GM12878 (cell line): ENCODE data around the gene AP3B1. TPM values are rescaled to one million over a fixed set of nuclear protein-coding genes. Genes with fewer than 3 reads are reported as not detected.
A peak's percentile ranks its signal among the peaks of the same experiment; 100 is the strongest.

Experiments used
- ATAC-seq: fragments of 200-7000 bp; cut with Tn5 transposase; 3 replicates; pipeline ENCODE4 v1.9.1; 2020; ENCODE audit warnings: mild to moderate bottlenecking, moderate library complexity
- BruUV-seq: library from RNA; stranded (reverse); fragments of 400-500 nt; replicated peaks from 2 replicates; lab custom pipeline; 2021; lab: Mats Ljungman, UMichigan
- CTCF ChIA-PET: fragments of 300-600 bp; sonication (Branson Sonifier 250); formaldehyde crosslinking; extraction: SDS; loops from one replicate; lab custom pipeline; 2021; ENCODE audit warnings: inconsistent platforms; lab: Yijun Ruan, JAX
- POLR2A ChIA-PET: fragments of 350-600 bp; formaldehyde crosslinking; extraction: SDS; loops from one replicate; lab custom pipeline; 2021; ENCODE audit warnings: inconsistent platforms; lab: Charles Lee
- RAD21 ChIA-PET: fragments of 300-600 bp; sonication (Branson Sonifier 250); formaldehyde crosslinking; loops from one replicate; lab custom pipeline; 2023; ENCODE audit warnings: antibody characterized with exemption; ENCODE audit not compliant: unreplicated experiment; lab: Charles Lee
- SMC1A ChIA-PET: fragments of 300-600 bp; sonication (Branson Sonifier 250); formaldehyde crosslinking; loops from one replicate; lab custom pipeline; 2023; ENCODE audit not compliant: unreplicated experiment, uncharacterized antibody; lab: Charles Lee
- DNase-seq: peaks from one replicate; pipeline ENCODE4 v3.0.0-alpha.2; 2011; ENCODE audit warnings: low read depth, low spot score
- FAIRE-seq: peaks from 3 replicates; lab custom pipeline; 2011; peaks lifted over from hg19 to GRCh38; lab: Jason Lieb, UNC
- H2AFZ ChIP-seq: 2 replicates; pipeline ENCODE4 v1.6.0; 2011; ENCODE audit warnings: low read depth, low read length, control low read depth; ENCODE audit not compliant: control insufficient read depth
- H3K27ac ChIP-seq: 2 replicates; pipeline ENCODE4 v1.5.1; 2011; ENCODE audit warnings: control low read depth; ENCODE audit not compliant: control insufficient read depth, insufficient read depth
- H3K27me3 ChIP-seq, 2 experiments: replicated peaks in 1 of 2; 2 replicates each; pipeline versions ENCODE4 v1.6.0 to v1.6.1; 2011; ENCODE audit warnings: low read length in 1 of 2; ENCODE audit not compliant: control insufficient read depth in 2 of 2, insufficient read depth in 2 of 2
- H3K36me3 ChIP-seq, 2 experiments: 2 replicates each; pipeline ENCODE4 v1.5.1; 2011; ENCODE audit warnings: low read length in 1 of 2; ENCODE audit not compliant: control insufficient read depth in 2 of 2, insufficient read depth in 2 of 2
- H3K4me1 ChIP-seq: 2 replicates; pipeline ENCODE4 v1.6.1; 2011; ENCODE audit warnings: mild to moderate bottlenecking, low read length, moderate library complexity, mixed read lengths; ENCODE audit not compliant: control insufficient read depth, insufficient read depth
- H3K4me2 ChIP-seq: 2 replicates; pipeline ENCODE4 v1.6.0; 2011; ENCODE audit warnings: control low read depth; ENCODE audit not compliant: control insufficient read depth, insufficient read depth
- H3K4me3 ChIP-seq: fragments of 200-600 bp; sonication (generic); 2 replicates; pipeline ENCODE4 v1.5.1; 2016
- H3K79me2 ChIP-seq: 2 replicates; pipeline ENCODE4 v1.6.0; 2011; ENCODE audit warnings: low read length; ENCODE audit not compliant: control insufficient read depth, insufficient read depth
- H3K9ac ChIP-seq: 2 replicates; pipeline ENCODE4 v1.8.0; 2011; ENCODE audit warnings: low read length, control low read depth, mixed read lengths; ENCODE audit not compliant: control insufficient read depth, insufficient read depth
- H3K9me3 ChIP-seq: replicated peaks from 3 replicates; pipeline ENCODE4 v1.5.1; 2011; ENCODE audit warnings: mild to moderate bottlenecking, low read length; ENCODE audit not compliant: control insufficient read depth, insufficient read depth
- H4K20me1 ChIP-seq: 2 replicates; pipeline ENCODE4 v1.6.0; 2011; ENCODE audit not compliant: control insufficient read depth, insufficient read depth
- CEBPZ ChIP-seq: fragments of 150-350 bp; IDR thresholded peaks from 2 replicates; pipeline ENCODE4 v1.6.1; 2016; ENCODE audit warnings: low read depth, low read length
- EED ChIP-seq: sonication (generic); IDR thresholded peaks from 2 replicates; pipeline ENCODE4 v1.6.1; 2016; ENCODE audit warnings: antibody characterized with exemption, low read depth
- ELK1 ChIP-seq: IDR thresholded peaks from 2 replicates; pipeline ENCODE4 v1.6.1; 2012; ENCODE audit warnings: low read depth, low read length, improper control_type of control experiment
- IKZF1 ChIP-seq: fragments of 450-650 bp; conservative IDR thresholded peaks from 2 replicates; pipeline ENCODE4 v1.6.1; 2017; ENCODE audit warnings: antibody characterized with exemption, mild to moderate bottlenecking
- IRF5 ChIP-seq: fragments of 450-650 bp; IDR thresholded peaks from 2 replicates; pipeline ENCODE4 v1.6.1; 2017; ENCODE audit warnings: borderline replicate concordance
- JUND ChIP-seq: IDR thresholded peaks from 2 replicates; pipeline ENCODE4 v1.6.1; 2012; ENCODE audit warnings: low read depth, mild to moderate bottlenecking, low read length, improper control_type of control experiment, moderate library complexity
- MXI1 ChIP-seq: fragments of 150-350 bp; IDR thresholded peaks from 2 replicates; pipeline ENCODE4 v1.6.1; 2011; ENCODE audit warnings: low read depth, mild to moderate bottlenecking, inconsistent platforms, low read length, improper control_type of control experiment
- SKIL ChIP-seq: fragments of 450-650 bp; IDR thresholded peaks from 2 replicates; pipeline ENCODE4 v1.6.1; 2017; ENCODE audit warnings: mild to moderate bottlenecking, low read depth, inconsistent platforms; ENCODE audit not compliant: poor library complexity, severe bottlenecking
- SPI1 ChIP-seq: IDR thresholded peaks from 2 replicates; pipeline ENCODE4 v1.6.1; 2011; ENCODE audit warnings: low read depth, mild to moderate bottlenecking, low read length, moderate library complexity, borderline replicate concordance; ENCODE audit not compliant: insufficient read depth
- SREBF1 ChIP-seq: IDR thresholded peaks from 2 replicates; pipeline ENCODE4 v1.6.1; 2012; ENCODE audit warnings: mild to moderate bottlenecking, low read length
- SUZ12 ChIP-seq: fragments of 200-600 bp; sonication (generic); IDR thresholded peaks from one replicate; pipeline ENCODE4 v1.6.1; 2018; ENCODE audit warnings: antibody characterized with exemption, mild to moderate bottlenecking; ENCODE audit not compliant: unreplicated experiment
- TCF12 ChIP-seq: IDR thresholded peaks from 2 replicates; pipeline ENCODE4 v1.6.1; 2011; ENCODE audit warnings: low read depth, mild to moderate bottlenecking, low read length
- YBX1 ChIP-seq: fragments of 450-650 bp; IDR thresholded peaks from 2 replicates; pipeline ENCODE4 v1.6.1; 2016; ENCODE audit warnings: antibody characterized with exemption
- ZNF217 ChIP-seq: fragments of 450-650 bp; IDR thresholded peaks from 2 replicates; pipeline ENCODE4 v1.6.1; 2017; ENCODE audit warnings: antibody characterized with exemption, mild to moderate bottlenecking
- ZNF384 ChIP-seq: IDR thresholded peaks from 2 replicates; pipeline ENCODE4 v1.6.1; 2012; ENCODE audit warnings: low read depth, mild to moderate bottlenecking, low read length, improper control_type of control experiment, borderline replicate concordance
- ZNF622 ChIP-seq: fragments of 450-650 bp; IDR thresholded peaks from 2 replicates; pipeline ENCODE4 v1.6.1; 2017; ENCODE audit warnings: mild to moderate bottlenecking, inconsistent platforms
- ZZZ3 ChIP-seq: IDR thresholded peaks from 2 replicates; pipeline ENCODE4 v1.6.1; 2011; ENCODE audit warnings: low read depth; ENCODE audit not compliant: control insufficient read depth, insufficient read length
- WGBS: methylation state at CpG from one replicate; pipeline ENCODE4 v1.1.6; 2016; ENCODE audit warnings: low lambda C conversion rate; ENCODE audit not compliant: insufficient replicate concordance, insufficient coverage; ENCODE audit errors: missing lambda C conversion rate; 5-methylcytosine and 5-hydroxymethylcytosine counted together
- in situ Hi-C: fragments of 300-500 bp; cut with MboI; formaldehyde crosslinking; loops from 9 replicates; pipeline ENCODE4 v1.14.3; 2018; ENCODE audit warnings: mixed read lengths
- intact Hi-C: fragments of 100-400 bp; cut with micrococcal nuclease; formaldehyde crosslinking; loops from one replicate; pipeline ENCODE4 v1.14.2; 2022; ENCODE audit not compliant: unreplicated experiment
- polyA plus RNA-seq, 11 experiments: library from polyadenylated mRNA; depleted of rRNA in 4 of 11; unstranded in 6 of 11; stranded (reverse) in 5 of 11; fragments of >200 nt; fragmentation: Nextera tagmentation in 4 of 11; fragmentation: Illumina TruSeq in 1 of 11; extraction: Ambion mirVana in 4 of 11; extraction: Trizol in 1 of 11; gene quantifications; 1 replicate in 1 of 11; 2 replicates in 10 of 11; pipeline versions ENCODE4 v1.2.1 to v1.2.3, GENCODE V29; 2011 to 2016; ENCODE audit warnings: inconsistent platforms in 2 of 11, missing spikeins in 2 of 11, low read depth in 1 of 11
- total RNA-seq, 4 experiments: library from RNA; depleted of rRNA in 3 of 4; stranded (reverse); fragments of >200 nt in 3 of 4; fragmentation: Illumina TruSeq in 1 of 4; extraction: Trizol in 1 of 4; gene quantifications; 2 replicates each; pipeline versions ENCODE4 v1.2.1 to v1.2.3, GENCODE V29; 2013 to 2021

Gene AP3B1
- total and polyA plus RNA-seq, 10 of the 15 experiments (the other 5 are each of a cell fraction or from before 2014, with no cell fraction given), result 30.9 to 70.8 (median 46.0) TPM

GRCh38 chr5:78289911-78290310 is 4.6 kb downstream of the AP3B1 start:
- H3K36me3 ChIP-seq, result no peaks in the 10 kb centered on the region
- no peak overlapping the region for H3K9ac ChIP-seq
- H3K79me2 ChIP-seq, result peaks cover 84% of the 10 kb centered on the region
- ChIA-PET RAD21 (no interaction called here), CTCF (interaction anchor here (1.1 to 3.0 kb wide), 4 partner anchors 11 to 675 kb away, joined by 4 to 16 read pairs (median 4); no protein-coding TSS in a partner anchor), SMC1A (interaction anchor here (1.1 to 1.3 kb wide), 2 partner anchors 10 to 14 kb away, joined by 3 to 6 read pairs; no protein-coding TSS in a partner anchor), POLR2A (interaction anchor here (0.9 kb wide), 1 partner anchor 13 kb away, joined by 3 read pairs; no protein-coding TSS in a partner anchor)
- no peak for DNase-seq
- no peak for ATAC-seq
- no peaks in the 10 kb centered on the region; the same call in 2 of the 3 replicates for H3K9me3 ChIP-seq
- no peak overlapping the region for H3K27ac ChIP-seq
- 81% methylated on average over 2 of the region's 2 CpGs for WGBS
- TF ChIP-seq IKZF1 (no peak), SREBF1 (no peak), ZZZ3 (no peak), TCF12 (no peak), YBX1 (no peak), SPI1 (no peak), EED (no peak), SUZ12 (no peak), ELK1 (no peak), JUND (no peak), MXI1 (no peak), CEBPZ (no peak), ZNF217 (no peak), ZNF622 (no peak), SKIL (no peak), ZNF384 (no peak), IRF5 (no peak)
- 0 out of 2 replicates have a peak overlapping the region, but pooled peaks have one; percentile 2 for H3K4me2 ChIP-seq
- in situ Hi-C loops, result loop anchor here (5.0 kb wide), 1 partner anchor 67 kb away; no protein-coding TSS in a partner anchor
- no TSS peak for BruUV-seq
- H3K4me1 ChIP-seq, result no peaks in the 10 kb centered on the region
- intact Hi-C loops, result no loop called here
- no peak for FAIRE-seq
- H2AFZ ChIP-seq, result no peak overlapping the region
- no peaks in the 10 kb centered on the region for H3K27me3 ChIP-seq
- no peaks in the 10 kb centered on the region for H4K20me1 ChIP-seq
- no peak overlapping the region for H3K4me3 ChIP-seq
